ENCODE results near the gene MAN1C1.

- TF ChIP-seq POLR2A (IDR thresholded peaks at IDR 0.05) (no peak), CTCF (IDR thresholded peaks at IDR 0.05) (no peak), POLR2AphosphoS5 (IDR thresholded peaks at IDR 0.05) (peak in 1 of 3 donors; percentile 11), EP300 (IDR thresholded peaks at IDR 0.05) (no peak)
Observed at GRCh38 chr1:25642574-25643108, 26.1 kb downstream of the MAN1C1 start.
